WTC11 (cell line): ENCODE data around the gene NAALADL2.

Experiments
- FOXK1 ChIP-seq: sonication (generic); formaldehyde crosslinking; IDR thresholded peaks from 2 replicates; pipeline ENCODE4 v1.8.0; 2022; ENCODE audit warnings: mild to moderate bottlenecking, moderate library complexity, missing genetic modification reagents
- JUN ChIP-seq: sonication (generic); formaldehyde crosslinking; IDR thresholded peaks from 2 replicates; pipeline ENCODE4 v1.8.0; 2023; ENCODE audit warnings: mild to moderate bottlenecking, missing genetic modification reagents
- KAT7 ChIP-seq: sonication (generic); formaldehyde crosslinking; IDR thresholded peaks from 2 replicates; pipeline ENCODE4 v1.8.1; 2023; ENCODE audit warnings: missing genetic modification reagents, mild to moderate bottlenecking, borderline replicate concordance
- NFYB ChIP-seq: sonication (generic); formaldehyde crosslinking; conservative IDR thresholded peaks from 2 replicates; pipeline ENCODE4 v1.8.0; 2022; ENCODE audit warnings: low read depth, missing genetic modification reagents
- NR1H2 ChIP-seq: sonication (generic); formaldehyde crosslinking; IDR thresholded peaks from 2 replicates; pipeline ENCODE4 v1.9.0; 2021; ENCODE audit warnings: mild to moderate bottlenecking, moderate library complexity, missing genetic modification reagents
- NR3C1 ChIP-seq: sonication (generic); formaldehyde crosslinking; conservative IDR thresholded peaks from 2 replicates; pipeline ENCODE4 v1.8.1; 2023; ENCODE audit warnings: low read depth, mild to moderate bottlenecking, missing genetic modification reagents
- ZNF263 ChIP-seq: sonication (generic); formaldehyde crosslinking; IDR thresholded peaks from 2 replicates; pipeline ENCODE4 v1.8.1; 2022; ENCODE audit warnings: low read depth, mild to moderate bottlenecking, moderate library complexity, missing genetic modification reagents
- TF ChIP-seq, protein P1 (sequence below): fragments of 200-600 bp; IDR thresholded peaks from 2 replicates; pipeline ENCODE4 v1.8.0; 2022; ENCODE audit warnings: antibody characterized with exemption
- TF ChIP-seq, protein P2 (sequence below): sonication (generic); formaldehyde crosslinking; IDR thresholded peaks from 2 replicates; pipeline ENCODE4 v1.8.1; 2022; ENCODE audit warnings: missing genetic modification reagents, borderline replicate concordance
- TF ChIP-seq, protein P3 (sequence below): fragments of 250-450 bp; sonication (Bioruptor Pico); IDR thresholded peaks from 2 replicates; pipeline ENCODE4 v2.1.2; 2022; ENCODE audit warnings: mild to moderate bottlenecking, moderate library complexity
- TF ChIP-seq, protein P4 (sequence below): sonication (generic); formaldehyde crosslinking; IDR thresholded peaks from 2 replicates; pipeline ENCODE4 v1.8.1; 2022; ENCODE audit warnings: low read depth, missing genetic modification reagents, borderline replicate concordance
- TF ChIP-seq, protein P5 (sequence below): sonication (generic); formaldehyde crosslinking; IDR thresholded peaks from 2 replicates; pipeline ENCODE4 v1.8.1; 2023; ENCODE audit warnings: mild to moderate bottlenecking, missing genetic modification reagents, moderate library complexity
- TF ChIP-seq, protein P6 (sequence below): sonication (generic); formaldehyde crosslinking; conservative IDR thresholded peaks from 2 replicates; pipeline ENCODE4 v1.8.1; 2022; ENCODE audit warnings: mild to moderate bottlenecking, missing genetic modification reagents
- TF ChIP-seq, protein P7 (sequence below): sonication (generic); formaldehyde crosslinking; IDR thresholded peaks from 2 replicates; pipeline ENCODE4 v1.8.1; 2023; ENCODE audit warnings: mild to moderate bottlenecking, missing genetic modification reagents

DNA sequence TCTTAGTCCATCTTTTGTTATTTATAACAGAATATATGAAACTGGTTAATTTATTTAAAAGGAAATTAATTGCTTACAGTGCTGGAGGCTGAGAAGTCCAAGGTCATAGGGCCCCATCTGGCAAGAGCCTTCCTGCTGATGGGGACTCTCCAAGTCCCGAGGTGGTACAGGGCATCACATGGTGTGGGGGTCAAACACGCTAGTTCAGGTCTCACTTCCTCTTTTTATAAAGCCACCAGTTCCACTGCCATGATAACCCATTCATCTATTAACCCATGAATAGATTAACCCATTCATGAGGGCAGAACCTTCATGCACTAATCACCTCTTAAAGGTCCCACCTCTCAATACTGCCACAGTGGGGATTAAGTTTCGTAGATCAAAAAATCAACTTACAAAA, 659.3 kb downstream of the NAALADL2 start:
- TF ChIP-seq, protein P1, sequence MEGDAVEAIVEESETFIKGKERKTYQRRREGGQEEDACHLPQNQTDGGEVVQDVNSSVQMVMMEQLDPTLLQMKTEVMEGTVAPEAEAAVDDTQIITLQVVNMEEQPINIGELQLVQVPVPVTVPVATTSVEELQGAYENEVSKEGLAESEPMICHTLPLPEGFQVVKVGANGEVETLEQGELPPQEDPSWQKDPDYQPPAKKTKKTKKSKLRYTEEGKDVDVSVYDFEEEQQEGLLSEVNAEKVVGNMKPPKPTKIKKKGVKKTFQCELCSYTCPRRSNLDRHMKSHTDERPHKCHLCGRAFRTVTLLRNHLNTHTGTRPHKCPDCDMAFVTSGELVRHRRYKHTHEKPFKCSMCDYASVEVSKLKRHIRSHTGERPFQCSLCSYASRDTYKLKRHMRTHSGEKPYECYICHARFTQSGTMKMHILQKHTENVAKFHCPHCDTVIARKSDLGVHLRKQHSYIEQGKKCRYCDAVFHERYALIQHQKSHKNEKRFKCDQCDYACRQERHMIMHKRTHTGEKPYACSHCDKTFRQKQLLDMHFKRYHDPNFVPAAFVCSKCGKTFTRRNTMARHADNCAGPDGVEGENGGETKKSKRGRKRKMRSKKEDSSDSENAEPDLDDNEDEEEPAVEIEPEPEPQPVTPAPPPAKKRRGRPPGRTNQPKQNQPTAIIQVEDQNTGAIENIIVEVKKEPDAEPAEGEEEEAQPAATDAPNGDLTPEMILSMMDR: no peak
- TF ChIP-seq, protein P2, sequence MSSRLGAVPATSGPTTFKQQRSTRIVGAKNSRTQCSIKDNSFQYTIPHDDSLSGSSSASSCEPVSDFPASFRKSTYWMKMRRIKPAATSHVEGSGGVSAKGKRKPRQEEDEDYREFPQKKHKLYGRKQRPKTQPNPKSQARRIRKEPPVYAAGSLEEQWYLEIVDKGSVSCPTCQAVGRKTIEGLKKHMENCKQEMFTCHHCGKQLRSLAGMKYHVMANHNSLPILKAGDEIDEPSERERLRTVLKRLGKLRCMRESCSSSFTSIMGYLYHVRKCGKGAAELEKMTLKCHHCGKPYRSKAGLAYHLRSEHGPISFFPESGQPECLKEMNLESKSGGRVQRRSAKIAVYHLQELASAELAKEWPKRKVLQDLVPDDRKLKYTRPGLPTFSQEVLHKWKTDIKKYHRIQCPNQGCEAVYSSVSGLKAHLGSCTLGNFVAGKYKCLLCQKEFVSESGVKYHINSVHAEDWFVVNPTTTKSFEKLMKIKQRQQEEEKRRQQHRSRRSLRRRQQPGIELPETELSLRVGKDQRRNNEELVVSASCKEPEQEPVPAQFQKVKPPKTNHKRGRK: no peak
- TF ChIP-seq, protein P3, sequence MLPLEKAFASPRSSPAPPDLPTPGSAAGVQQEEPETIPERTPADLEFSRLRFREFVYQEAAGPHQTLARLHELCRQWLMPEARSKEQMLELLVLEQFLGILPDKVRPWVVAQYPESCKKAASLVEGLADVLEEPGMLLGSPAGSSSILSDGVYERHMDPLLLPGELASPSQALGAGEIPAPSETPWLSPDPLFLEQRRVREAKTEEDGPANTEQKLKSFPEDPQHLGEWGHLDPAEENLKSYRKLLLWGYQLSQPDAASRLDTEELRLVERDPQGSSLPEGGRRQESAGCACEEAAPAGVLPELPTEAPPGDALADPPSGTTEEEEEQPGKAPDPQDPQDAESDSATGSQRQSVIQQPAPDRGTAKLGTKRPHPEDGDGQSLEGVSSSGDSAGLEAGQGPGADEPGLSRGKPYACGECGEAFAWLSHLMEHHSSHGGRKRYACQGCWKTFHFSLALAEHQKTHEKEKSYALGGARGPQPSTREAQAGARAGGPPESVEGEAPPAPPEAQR (CRISPR knock-in tag): no peak
- TF ChIP-seq JUN (no peak), FOXK1 (no peak), NFYB (CRISPR knock-in tag) (no peak), ZNF263 (CRISPR knock-in tag) (no peak), NR3C1 (no peak), NR1H2 (CRISPR knock-in tag) (no peak), KAT7 (no peak)
- TF ChIP-seq, protein P4, sequence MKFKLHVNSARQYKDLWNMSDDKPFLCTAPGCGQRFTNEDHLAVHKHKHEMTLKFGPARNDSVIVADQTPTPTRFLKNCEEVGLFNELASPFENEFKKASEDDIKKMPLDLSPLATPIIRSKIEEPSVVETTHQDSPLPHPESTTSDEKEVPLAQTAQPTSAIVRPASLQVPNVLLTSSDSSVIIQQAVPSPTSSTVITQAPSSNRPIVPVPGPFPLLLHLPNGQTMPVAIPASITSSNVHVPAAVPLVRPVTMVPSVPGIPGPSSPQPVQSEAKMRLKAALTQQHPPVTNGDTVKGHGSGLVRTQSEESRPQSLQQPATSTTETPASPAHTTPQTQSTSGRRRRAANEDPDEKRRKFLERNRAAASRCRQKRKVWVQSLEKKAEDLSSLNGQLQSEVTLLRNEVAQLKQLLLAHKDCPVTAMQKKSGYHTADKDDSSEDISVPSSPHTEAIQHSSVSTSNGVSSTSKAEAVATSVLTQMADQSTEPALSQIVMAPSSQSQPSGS (CRISPR knock-in tag): no peak
- TF ChIP-seq, protein P5, sequence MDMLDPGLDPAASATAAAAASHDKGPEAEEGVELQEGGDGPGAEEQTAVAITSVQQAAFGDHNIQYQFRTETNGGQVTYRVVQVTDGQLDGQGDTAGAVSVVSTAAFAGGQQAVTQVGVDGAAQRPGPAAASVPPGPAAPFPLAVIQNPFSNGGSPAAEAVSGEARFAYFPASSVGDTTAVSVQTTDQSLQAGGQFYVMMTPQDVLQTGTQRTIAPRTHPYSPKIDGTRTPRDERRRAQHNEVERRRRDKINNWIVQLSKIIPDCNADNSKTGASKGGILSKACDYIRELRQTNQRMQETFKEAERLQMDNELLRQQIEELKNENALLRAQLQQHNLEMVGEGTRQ: no peak
- TF ChIP-seq, protein P6, sequence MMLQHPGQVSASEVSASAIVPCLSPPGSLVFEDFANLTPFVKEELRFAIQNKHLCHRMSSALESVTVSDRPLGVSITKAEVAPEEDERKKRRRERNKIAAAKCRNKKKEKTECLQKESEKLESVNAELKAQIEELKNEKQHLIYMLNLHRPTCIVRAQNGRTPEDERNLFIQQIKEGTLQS: no peak
- TF ChIP-seq, protein P7, sequence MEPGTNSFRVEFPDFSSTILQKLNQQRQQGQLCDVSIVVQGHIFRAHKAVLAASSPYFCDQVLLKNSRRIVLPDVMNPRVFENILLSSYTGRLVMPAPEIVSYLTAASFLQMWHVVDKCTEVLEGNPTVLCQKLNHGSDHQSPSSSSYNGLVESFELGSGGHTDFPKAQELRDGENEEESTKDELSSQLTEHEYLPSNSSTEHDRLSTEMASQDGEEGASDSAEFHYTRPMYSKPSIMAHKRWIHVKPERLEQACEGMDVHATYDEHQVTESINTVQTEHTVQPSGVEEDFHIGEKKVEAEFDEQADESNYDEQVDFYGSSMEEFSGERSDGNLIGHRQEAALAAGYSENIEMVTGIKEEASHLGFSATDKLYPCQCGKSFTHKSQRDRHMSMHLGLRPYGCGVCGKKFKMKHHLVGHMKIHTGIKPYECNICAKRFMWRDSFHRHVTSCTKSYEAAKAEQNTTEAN (CRISPR knock-in tag): no peak
